Measurements from ENCODE around the gene POLH. TPM values are rescaled to one million over a fixed set of nuclear protein-coding genes. Genes with fewer than 3 reads are reported as not detected.
"Not testable (repeated sequence)": the region's sequence is repeated elsewhere in the genome, so short reads cannot be mapped to it uniquely, and the experiment has no call there.

The POLH gene
- total RNA-seq, 1 donor from 2014 or later: 21.2 TPM

GRCh38 chr6:43628393-43629103 is 52.6 kb downstream of the POLH start:
- no peak for DNase-seq (ENCODE audit: low spot score)
- peak overlapping the region; percentile 94 for H3K4me3 Mint-ChIP-seq (ENCODE audit: unreplicated experiment)
- TF ChIP-seq CTCF (IDR thresholded peaks at IDR 0.05): no peak
- no peaks in the 10 kb centered on the region for H3K27me3 Mint-ChIP-seq (ENCODE audit: low read depth)
- H3K27ac Mint-ChIP-seq (ENCODE audit: unreplicated experiment): peak overlapping the region; percentile 100
- H3K4me1 Mint-ChIP-seq (ENCODE audit: low read depth): peaks cover 48% of the 10 kb centered on the region
- H3K9me3 Mint-ChIP-seq (ENCODE audit: low read depth): no peaks in the 10 kb centered on the region
- H3K36me3 Mint-ChIP-seq (ENCODE audit: low read depth): peaks cover 18% of the 10 kb centered on the region

- TF ChIP-seq CTCF (IDR thresholded peaks at IDR 0.05): no peak
- Mint-ChIP-seq H3K27ac (ENCODE audit: unreplicated experiment) (peak within 1 kb of the TSS; percentile 100), H3K4me1 (ENCODE audit: low read depth) (peaks cover 44% of the 10 kb centered on the region), H3K4me3 (ENCODE audit: unreplicated experiment) (peak within 1 kb of the TSS; percentile 94), H3K9me3 (ENCODE audit: low read depth) (no peaks in the 10 kb centered on the region), H3K27me3 (ENCODE audit: low read depth) (no peaks in the 10 kb centered on the region), H3K36me3 (ENCODE audit: low read depth) (peaks cover 15% of the 10 kb centered on the region)
- peak; percentile 100 for DNase-seq (ENCODE audit: low spot score)
Measured at GRCh38 chr6:43629104-43629504, 53.1 kb downstream of the POLH start, which contains the start of gene GTPBP2. TSS of gene GTPBP2 (minus strand) at chr6:43629264. CDS start at chr6:43629162, 102 bp downstream.

- no peak for TF ChIP-seq CTCF (IDR thresholded peaks at IDR 0.05)
- peaks cover 12% of the 10 kb centered on the region for H3K36me3 Mint-ChIP-seq (ENCODE audit: low read depth)
- H3K4me3 Mint-ChIP-seq (ENCODE audit: unreplicated experiment): peak overlapping the region; percentile 94
- H3K4me1 Mint-ChIP-seq (ENCODE audit: low read depth): peaks cover 44% of the 10 kb centered on the region
- H3K27me3 Mint-ChIP-seq (ENCODE audit: low read depth): no peaks in the 10 kb centered on the region
- peak overlapping the region; percentile 100 for H3K27ac Mint-ChIP-seq (ENCODE audit: unreplicated experiment)
- H3K9me3 Mint-ChIP-seq (ENCODE audit: low read depth): no peaks in the 10 kb centered on the region
- DNase-seq (ENCODE audit: low spot score): no peak
Measured at GRCh38 chr6:43629505-43630300, 53.7 kb downstream of the POLH start.

- peaks cover 6% of the 10 kb centered on the region for H3K36me3 Mint-ChIP-seq (ENCODE audit: low read depth)
- DNase-seq (ENCODE audit: low spot score): no peak
- no peak for TF ChIP-seq CTCF (IDR thresholded peaks at IDR 0.05)
- H3K27me3 Mint-ChIP-seq (ENCODE audit: low read depth): no peaks in the 10 kb centered on the region
- peak overlapping the region; percentile 49 for H3K4me3 Mint-ChIP-seq (ENCODE audit: unreplicated experiment)
- H3K27ac Mint-ChIP-seq (ENCODE audit: unreplicated experiment): peak overlapping the region; percentile 69
- H3K9me3 Mint-ChIP-seq (ENCODE audit: low read depth): no peaks in the 10 kb centered on the region
- H3K4me1 Mint-ChIP-seq (ENCODE audit: low read depth): peaks cover 41% of the 10 kb centered on the region
Measured at GRCh38 chr6:43630980-43631619, 55.1 kb downstream of the POLH start.

GRCh38 chr6:43633002-43633401 is 57.0 kb downstream of the POLH start:
- H3K36me3 Mint-ChIP-seq (ENCODE audit: low read depth); H3K27me3 Mint-ChIP-seq (ENCODE audit: low read depth); H3K9me3 Mint-ChIP-seq (ENCODE audit: low read depth); H3K4me3 Mint-ChIP-seq (ENCODE audit: unreplicated experiment); DNase-seq (ENCODE audit: low spot score); H3K27ac Mint-ChIP-seq (ENCODE audit: unreplicated experiment): not testable (repeated sequence)
- peaks cover 34% of the 10 kb centered on the region for H3K4me1 Mint-ChIP-seq (ENCODE audit: low read depth)
